Tibial artery (tissue), 4 donors: ENCODE measurements around the gene RPTOR.

ENCODE experiments used
- DNase-seq, 2 donors: peaks; one replicate each; pipeline ENCODE4 v3.0.0-alpha.2; 2019
- H3K27ac ChIP-seq, 2 donors: fragments of 200-600 bp; sonication (generic) in 1 of 2; 1 replicate in 1 of 2; 2 replicates in 1 of 2; pipeline ENCODE4 v1.5.1; 2018 to 2019; ENCODE audit warnings: mild to moderate bottlenecking in 1 of 2
- H3K27me3 ChIP-seq, 2 donors: fragments of 200-600 bp; sonication (generic) in 1 of 2; one replicate each; pipeline versions ENCODE4 v1.5.1 to v1.6.0; 2016 to 2019
- H3K36me3 ChIP-seq, 3 donors: fragments of 200-600 bp; sonication (generic) in 2 of 3; one replicate each; pipeline ENCODE4 v1.5.1; 2016 to 2019; ENCODE audit warnings: mild to moderate bottlenecking in 2 of 3
- H3K4me1 ChIP-seq, 4 donors: fragments of 200-600 bp; sonication (generic) in 2 of 4; 1 replicate in 3 of 4; 2 replicates in 1 of 4; pipeline ENCODE4 v1.5.1; 2016 to 2019
- H3K4me3 ChIP-seq, 2 donors: fragments of 200-600 bp; sonication (generic) in 1 of 2; 1 replicate in 1 of 2; 2 replicates in 1 of 2; pipeline ENCODE4 v1.5.1; 2018 to 2019; ENCODE audit warnings: mild to moderate bottlenecking in 2 of 2
- H3K9me3 ChIP-seq, 3 donors: fragments of 200-600 bp; sonication (generic) in 1 of 3; one replicate each; pipeline ENCODE4 v1.5.1; 2016 to 2019
- CTCF ChIP-seq, 2 experiments: fragments of 200-600 bp in 1 of 2; fragments of 450-650 bp in 1 of 2; IDR thresholded peaks; one replicate each; pipeline ENCODE4 v1.5.1; 2017 to 2019; ENCODE audit warnings: antibody characterized with exemption in 2 of 2, mild to moderate bottlenecking in 1 of 2, moderate library complexity in 1 of 2
- intact Hi-C: fragments of 100-400 bp; cut with DNase I; formaldehyde crosslinking; loops from one replicate; pipeline ENCODE4 v1.15.0; 2023; ENCODE audit warnings: low total_unique reads

The RPTOR gene

GRCh38 chr17:80781807-80782277 lies 237.2 kb downstream of the RPTOR start:
- no peak overlapping the region for H3K4me3 ChIP-seq
- TF ChIP-seq CTCF (IDR thresholded peaks at IDR 0.05), result no peak
- intact Hi-C loops, result no loop called here
- peak in 1 of 2 donors; percentile 63 for DNase-seq
- peaks cover 0 to 2% (median 0%) of the 10 kb centered on the region in 3 donors for H3K36me3 ChIP-seq
- H3K9me3 ChIP-seq, result no peaks in the 10 kb centered on the region
- peaks cover 0 to 49% (median 10%) of the 10 kb centered on the region in 4 donors for H3K4me1 ChIP-seq
- peak overlapping the region in 1 of 2 donors; percentile 40 for H3K27ac ChIP-seq
- H3K27me3 ChIP-seq, result no peaks in the 10 kb centered on the region

GRCh38 chr17:80782536-80783427 lies 238.1 kb downstream of the RPTOR start:
- intact Hi-C loops, result no loop called here
- TF ChIP-seq CTCF (IDR thresholded peaks at IDR 0.05), result no peak
- peaks cover 0 to 49% (median 10%) of the 10 kb centered on the region in 4 donors for H3K4me1 ChIP-seq
- H3K9me3 ChIP-seq, result no peaks in the 10 kb centered on the region
- DNase-seq, result peak in 1 of 2 donors; percentile 48
- no peak overlapping the region for H3K4me3 ChIP-seq
- H3K27ac ChIP-seq, result peak overlapping the region; percentile 14 to 40
- no peaks in the 10 kb centered on the region for H3K36me3 ChIP-seq
- no peaks in the 10 kb centered on the region for H3K27me3 ChIP-seq

GRCh38 chr17:80783486-80783885 lies 238.8 kb downstream of the RPTOR start:
- Histone ChIP-seq H3K27me3 (no peaks in the 10 kb centered on the region), H3K9me3 (no peaks in the 10 kb centered on the region), H3K4me3 (no peak overlapping the region), H3K27ac (peak overlapping the region in 1 of 2 donors; percentile 40), H3K36me3 (no peaks in the 10 kb centered on the region), H3K4me1 (peaks cover 0 to 49% (median 10%) of the 10 kb centered on the region in 4 donors)
- TF ChIP-seq CTCF (IDR thresholded peaks at IDR 0.05), result no peak
- DNase-seq, result no peak
- intact Hi-C loops, result no loop called here

GRCh38 chr17:80783971-80784370 lies 239.3 kb downstream of the RPTOR start:
- peak in 1 of 2 donors; percentile 42 for DNase-seq
- intact Hi-C loops, result no loop called here
- Histone ChIP-seq H3K27me3 (no peaks in the 10 kb centered on the region), H3K27ac (peak overlapping the region in 1 of 2 donors; percentile 18), H3K4me3 (no peak overlapping the region), H3K36me3 (no peaks in the 10 kb centered on the region), H3K9me3 (no peaks in the 10 kb centered on the region), H3K4me1 (peaks cover 0 to 49% (median 10%) of the 10 kb centered on the region in 4 donors)
- no peak for TF ChIP-seq CTCF (IDR thresholded peaks at IDR 0.05)

- DNase-seq, result peak in 1 of 2 donors; percentile 49
- no peaks in the 10 kb centered on the region for H3K9me3 ChIP-seq
- no peaks in the 10 kb centered on the region for H3K36me3 ChIP-seq
- TF ChIP-seq CTCF (IDR thresholded peaks at IDR 0.05), result no peak
- no peak overlapping the region for H3K4me3 ChIP-seq
- intact Hi-C loops, result no loop called here
- H3K27ac ChIP-seq, result no peak overlapping the region
- no peaks in the 10 kb centered on the region for H3K27me3 ChIP-seq
- H3K4me1 ChIP-seq, result peaks cover 0 to 65% (median 20%) of the 10 kb centered on the region in 4 donors
Observed at GRCh38 chr17:80785477-80786178, 241.0 kb downstream of the RPTOR start.
